Heart left ventricle (tissue), 16 donors: ENCODE results near the gene CD9. TPM values are rescaled to one million over a fixed set of nuclear protein-coding genes. Genes with fewer than 3 reads are reported as not detected.

ENCODE experiments used
- ATAC-seq, 4 donors: fragments of 200-7000 bp; cut with Tn5 transposase; one replicate each; pipeline ENCODE4 v1.9.1; 2020 to 2022; ENCODE audit warnings: moderate library complexity in 4 of 4, mild to moderate bottlenecking in 3 of 4, moderate number of reproducible peaks in 1 of 4
- DNase-seq, 5 donors: peaks; one replicate each; pipeline ENCODE4 v3.0.0-alpha.2; 2020
- H3K27ac ChIP-seq, 12 donors: fragments of 200-600 bp; sonication (generic) in 4 of 12; one replicate each; pipeline versions ENCODE4 v1.5.0 to v1.8.0; 2016 to 2022; ENCODE audit warnings: mild to moderate bottlenecking in 2 of 12
- H3K27me3 ChIP-seq, 9 donors: fragments of 200-600 bp; sonication (generic) in 2 of 9; one replicate each; pipeline versions ENCODE4 v1.5.1 to v1.8.0; 2016 to 2022; ENCODE audit warnings: mild to moderate bottlenecking in 3 of 9
- H3K36me3 ChIP-seq, 9 donors: fragments of 200-600 bp; sonication (generic) in 2 of 9; one replicate each; pipeline versions ENCODE4 v1.5.0 to v1.8.0; 2018 to 2022; ENCODE audit warnings: mild to moderate bottlenecking in 2 of 9
- H3K4me1 ChIP-seq, 12 donors: fragments of 200-600 bp; sonication (generic) in 4 of 12; one replicate each; pipeline versions ENCODE4 v1.5.0 to v1.8.0; 2016 to 2022; ENCODE audit warnings: mild to moderate bottlenecking in 3 of 12
- H3K4me3 ChIP-seq, 12 donors: fragments of 200-600 bp; sonication (generic) in 4 of 12; one replicate each; pipeline versions ENCODE4 v1.5.0 to v1.8.0; 2017 to 2022; ENCODE audit warnings: mild to moderate bottlenecking in 9 of 12, moderate library complexity in 4 of 12
- H3K9me3 ChIP-seq, 12 donors: fragments of 200-600 bp; sonication (generic) in 4 of 12; one replicate each; pipeline versions ENCODE4 v1.5.0 to v1.8.0; 2016 to 2022; ENCODE audit warnings: mild to moderate bottlenecking in 1 of 12
- CTCF ChIP-seq, 12 donors: fragments of 200-600 bp; sonication (generic) in 4 of 12; IDR thresholded peaks; one replicate each; pipeline versions ENCODE4 v1.5.0 to v1.8.0; 2018 to 2022; ENCODE audit warnings: antibody characterized with exemption in 12 of 12, mild to moderate bottlenecking in 5 of 12
- POLR2A ChIP-seq, 2 donors: fragments of 450-650 bp; IDR thresholded peaks; one replicate each; pipeline ENCODE4 v1.6.1; 2017; ENCODE audit warnings: antibody characterized with exemption in 2 of 2, mild to moderate bottlenecking in 2 of 2, moderate library complexity in 2 of 2
- WGBS, 4 donors: extraction: QIAGEN DNeasy Blood & Tissue Kit in 2 of 4; methylation state at CpG; one replicate each; pipeline versions ENCODE4 v1.1.5 to v1.1.7; 2013 to 2018; 5-methylcytosine and 5-hydroxymethylcytosine counted together
- intact Hi-C, 10 donors: fragments of 100-400 bp; cut with DNase I; formaldehyde crosslinking; loops; one replicate each; pipeline versions ENCODE4 v1.11.1 to v1.14.2; 2022
- polyA plus RNA-seq, 2 donors: library from polyadenylated mRNA; stranded (reverse); fragments of 200-250 nt; gene quantifications; one replicate each; pipeline ENCODE4 v1.2.3, GENCODE V29; 2013
- total RNA-seq, 9 donors: library from RNA; depleted of rRNA in 2 of 9; stranded (reverse); fragments of >200 nt in 2 of 9; fragmentation: NEBNext Ultra II Directional in 3 of 9; extraction: Animal tissue kit (Norgen Biotek cat#: 25700) in 3 of 9; gene quantifications; one replicate each; pipeline versions ENCODE4 v1.1.0 to v1.2.4, GENCODE V29; 2016 to 2023
- donor health status: ischemic (EF 13 %, LVEDD 7.1; RV severe dilation, severe dysfunction).
- donor health status: healthy with polysubstance abuse.
- donor health status: DM: no; HTN: yes; CAD: no.
- donor health status: DM: no; HTN: no; CAD: no.
- donor health status: ischemic (EF 25% LVEDD 6.9; RV normal size, moderate dysfunction).
- donor health status: ischemic (EF 25% LVEDD 5.7; RV mildly dilated, moderate dysfunction).
- donor health status: healthy.
- donor health status: DM: yes; HTN: yes; CAD: no.
- donor health status: ischemic (EF 35%, LVEDD 5.7; RV mildly dilated, moderate dysfunction).
- donor health status: nonischemic (EF 11% LVEDD 7.7; RV severe dilation, severe dysfunction).
- donor health status: DM: yes; HTN: yes; CAD: no.
- donor health status: PGD.
- donor health status: ischemic (EF 29% LVEDD 5.4; RV normal size, mild dysfunction).
- donor health status: nonischemic (EF 23%, LVEDD 6.1; RV moderate dilation, normal function).

CD9 gene
- total and polyA plus RNA-seq, 11 donors: 29.9 to 96.1 (median 56.4) TPM

- WGBS, 4 donors: 76 to 79% (median 79%) methylated on average over 6 of the region's 6 CpGs
- H3K9me3 ChIP-seq: no peaks in the 10 kb centered on the region
- DNase-seq (no peak), ATAC-seq (no peak)
- TF ChIP-seq CTCF (IDR thresholded peaks at IDR 0.05) (no peak), POLR2A (IDR thresholded peaks at IDR 0.05) (no peak)
- intact Hi-C loops: no loop called here
- H3K4me1 ChIP-seq: peaks cover 0 to 96% (median 55%) of the 10 kb centered on the region in 12 donors
- peak overlapping the region in 4 of 12 donors; percentile 9 to 99 (median 50) for H3K27ac ChIP-seq
- H3K4me3 ChIP-seq: no peak overlapping the region
- no peaks in the 10 kb centered on the region for H3K27me3 ChIP-seq
- peaks cover 0 to 25% (median 2%) of the 10 kb centered on the region in 9 donors for H3K36me3 ChIP-seq
Observed at GRCh38 chr12:6218347-6218925, 18.2 kb downstream of the CD9 start.

GRCh38 chr12:6219980-6220379 is 19.8 kb downstream of the CD9 start:
- Histone ChIP-seq H3K27me3 (no peaks in the 10 kb centered on the region), H3K36me3 (peaks cover 0 to 31% (median 0%) of the 10 kb centered on the region in 9 donors), H3K4me3 (no peak overlapping the region), H3K27ac (peak overlapping the region; percentile 9 to 99 (median 70)), H3K9me3 (no peaks in the 10 kb centered on the region), H3K4me1 (peaks cover 2 to 96% (median 63%) of the 10 kb centered on the region in 12 donors)
- WGBS, 4 donors: 53 to 61% (median 56%) methylated on average over 6 of the region's 6 CpGs
- ATAC-seq (peak; percentile 9 to 52 (median 24)), DNase-seq (peak in 2 of 5 donors; percentile 47 to 57)
- intact Hi-C loops: loop anchor here in 1 of 10 donors (2.0 kb wide), 1 partner anchor 15 kb away; no protein-coding TSS in a partner anchor
- TF ChIP-seq CTCF (IDR thresholded peaks at IDR 0.05) (no peak), POLR2A (IDR thresholded peaks at IDR 0.05) (no peak)

GRCh38 chr12:6221146-6221545 is 20.9 kb downstream of the CD9 start:
- H3K27ac ChIP-seq: peak overlapping the region in 11 of 12 donors; percentile 35 to 99 (median 73)
- ATAC-seq (no peak), DNase-seq (peak in 1 of 5 donors; percentile 37)
- TF ChIP-seq POLR2A (IDR thresholded peaks at IDR 0.05) (no peak), CTCF (IDR thresholded peaks at IDR 0.05) (no peak)
- peaks cover 10 to 96% (median 66%) of the 10 kb centered on the region in 12 donors for H3K4me1 ChIP-seq
- 81 to 90% (median 85%) methylated on average over 9 of the region's 9 CpGs for WGBS, 4 donors
- H3K9me3 ChIP-seq: no peaks in the 10 kb centered on the region
- no peak overlapping the region for H3K4me3 ChIP-seq
- no peaks in the 10 kb centered on the region for H3K27me3 ChIP-seq
- peaks cover 0 to 40% (median 0%) of the 10 kb centered on the region in 9 donors for H3K36me3 ChIP-seq
- intact Hi-C loops: loop anchor here in 1 of 10 donors (2.0 kb wide), 1 partner anchor 16 kb away; no protein-coding TSS in a partner anchor

- Histone ChIP-seq H3K4me1 (peaks cover 10 to 96% (median 68%) of the 10 kb centered on the region in 12 donors), H3K27me3 (no peaks in the 10 kb centered on the region)
Observed at GRCh38 chr12:6222078-6222654, 22.0 kb downstream of the CD9 start.

More at GRCh38 chr12:6222078-6222654, 22.0 kb downstream of the CD9 start:
- WGBS, 4 donors: 57 to 71% (median 63%) methylated on average over 12 of the region's 12 CpGs
- TF ChIP-seq CTCF (IDR thresholded peaks at IDR 0.05) (no peak), POLR2A (IDR thresholded peaks at IDR 0.05) (no peak)
- Histone ChIP-seq H3K9me3 (no peaks in the 10 kb centered on the region), H3K36me3 (peaks cover 0 to 37% (median 0%) of the 10 kb centered on the region in 9 donors), H3K27ac (peak overlapping the region in 11 of 12 donors; percentile 35 to 96 (median 88)), H3K4me3 (no peak overlapping the region)
- no peak for ATAC-seq
- intact Hi-C loops: no loop called here
- DNase-seq: peak in 1 of 5 donors; percentile 40
